RWPE2 (cell line): ENCODE data around the gene TBX10.

Experiments used
- ATAC-seq: fragments of 200-7000 bp; cut with Tn5 transposase; 3 replicates; pipeline ENCODE4 v1.9.1; 2021; ENCODE audit warnings: low read depth
- DNase-seq: peaks from one replicate; pipeline ENCODE4 v3.0.0-alpha.2; 2020; ENCODE audit warnings: low spot score
- H3K27ac ChIP-seq: fragments of 450-650 bp; 2 replicates; pipeline ENCODE4 v1.5.1; 2017; ENCODE audit warnings: mild to moderate bottlenecking; ENCODE audit not compliant: poor library complexity, severe bottlenecking
- H3K27me3 ChIP-seq: fragments of 250-450 bp; sonication (Bioruptor Pico); 2 replicates; pipeline ENCODE4 v1.5.1; 2021; ENCODE audit warnings: mild to moderate bottlenecking, moderate library complexity; ENCODE audit not compliant: insufficient read depth, poor library complexity, severe bottlenecking
- H3K36me3 ChIP-seq: fragments of 250-450 bp; sonication (Bioruptor Pico); 2 replicates; pipeline ENCODE4 v1.5.1; 2020; ENCODE audit warnings: low read depth, mild to moderate bottlenecking, moderate library complexity
- H3K4me1 ChIP-seq: fragments of 250-450 bp; sonication (Bioruptor Pico); 2 replicates; pipeline ENCODE4 v1.5.1; 2021; ENCODE audit warnings: mild to moderate bottlenecking, moderate library complexity; ENCODE audit not compliant: insufficient read depth, poor library complexity, severe bottlenecking
- H3K4me3 ChIP-seq: fragments of 250-450 bp; sonication (Bioruptor Pico); 2 replicates; pipeline ENCODE4 v1.5.1; 2021; ENCODE audit warnings: mild to moderate bottlenecking, moderate library complexity; ENCODE audit not compliant: severe bottlenecking
- H3K9me3 ChIP-seq: fragments of 250-450 bp; sonication (Bioruptor Pico); 2 replicates; pipeline ENCODE4 v1.5.1; 2021; ENCODE audit warnings: mild to moderate bottlenecking, moderate library complexity; ENCODE audit not compliant: severe bottlenecking
- TF ChIP-seq, protein P1 (sequence below): fragments of 450-650 bp; IDR thresholded peaks from one replicate; pipeline ENCODE4 v1.5.1; 2017; ENCODE audit warnings: mild to moderate bottlenecking, moderate library complexity; ENCODE audit not compliant: poor library complexity, severe bottlenecking

The TBX10 gene

DNA sequence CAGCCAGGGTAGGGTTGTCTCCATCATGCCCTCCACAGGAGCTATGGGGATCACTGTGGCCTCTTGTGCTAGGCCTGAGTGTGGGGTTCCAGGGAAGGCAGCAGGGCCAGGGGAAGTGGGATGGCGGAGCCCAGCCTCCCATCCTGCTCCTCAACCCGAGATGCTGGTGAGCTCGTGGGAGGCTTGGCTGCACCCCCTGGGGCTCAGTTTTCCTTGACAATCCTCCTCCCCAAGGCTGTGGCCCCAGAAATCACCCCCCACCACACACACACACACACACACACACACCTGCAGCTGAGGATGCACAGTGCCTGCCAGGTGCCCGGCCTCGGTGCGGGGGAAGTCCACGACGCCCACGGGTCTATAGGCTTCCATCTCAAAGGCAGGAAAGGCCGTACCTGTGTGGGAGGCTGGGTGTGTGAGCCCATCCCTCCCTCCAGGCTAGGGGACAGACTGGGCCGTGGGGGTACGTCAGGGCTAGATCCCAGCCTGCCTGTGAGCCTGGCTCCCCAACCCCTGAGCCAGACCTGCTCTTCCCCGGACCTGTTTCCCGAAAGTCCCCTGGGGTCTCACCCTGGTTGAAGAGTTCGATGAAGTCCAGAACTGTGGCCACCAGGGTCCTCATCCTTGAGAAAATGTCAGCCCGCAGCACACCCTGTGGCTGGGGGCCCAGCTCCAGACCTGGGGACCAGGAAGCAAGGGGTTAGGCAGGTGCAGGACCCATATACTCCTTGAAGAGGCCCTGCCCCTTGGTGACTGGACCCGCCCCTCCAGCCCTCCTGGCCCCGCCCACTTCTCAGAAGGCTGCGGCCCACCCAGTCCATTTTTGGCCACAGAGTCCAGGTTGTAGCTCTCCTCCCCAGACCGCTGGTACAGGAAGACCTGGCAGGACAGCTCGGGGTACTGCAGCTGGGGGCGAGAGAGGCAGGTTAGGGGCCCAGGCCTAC is 5.2 kb upstream of the TBX10 start:
- no peaks in the 10 kb centered on the region for H3K36me3 ChIP-seq
- no peaks in the 10 kb centered on the region for H3K9me3 ChIP-seq
- no peak for DNase-seq
- H3K4me1 ChIP-seq: no peaks in the 10 kb centered on the region
- TF ChIP-seq, protein P1, sequence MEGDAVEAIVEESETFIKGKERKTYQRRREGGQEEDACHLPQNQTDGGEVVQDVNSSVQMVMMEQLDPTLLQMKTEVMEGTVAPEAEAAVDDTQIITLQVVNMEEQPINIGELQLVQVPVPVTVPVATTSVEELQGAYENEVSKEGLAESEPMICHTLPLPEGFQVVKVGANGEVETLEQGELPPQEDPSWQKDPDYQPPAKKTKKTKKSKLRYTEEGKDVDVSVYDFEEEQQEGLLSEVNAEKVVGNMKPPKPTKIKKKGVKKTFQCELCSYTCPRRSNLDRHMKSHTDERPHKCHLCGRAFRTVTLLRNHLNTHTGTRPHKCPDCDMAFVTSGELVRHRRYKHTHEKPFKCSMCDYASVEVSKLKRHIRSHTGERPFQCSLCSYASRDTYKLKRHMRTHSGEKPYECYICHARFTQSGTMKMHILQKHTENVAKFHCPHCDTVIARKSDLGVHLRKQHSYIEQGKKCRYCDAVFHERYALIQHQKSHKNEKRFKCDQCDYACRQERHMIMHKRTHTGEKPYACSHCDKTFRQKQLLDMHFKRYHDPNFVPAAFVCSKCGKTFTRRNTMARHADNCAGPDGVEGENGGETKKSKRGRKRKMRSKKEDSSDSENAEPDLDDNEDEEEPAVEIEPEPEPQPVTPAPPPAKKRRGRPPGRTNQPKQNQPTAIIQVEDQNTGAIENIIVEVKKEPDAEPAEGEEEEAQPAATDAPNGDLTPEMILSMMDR: no peak
- H3K27ac ChIP-seq: no peak overlapping the region
- H3K4me3 ChIP-seq: no peak overlapping the region
- no peak for ATAC-seq
- H3K27me3 ChIP-seq: no peaks in the 10 kb centered on the region

DNA sequence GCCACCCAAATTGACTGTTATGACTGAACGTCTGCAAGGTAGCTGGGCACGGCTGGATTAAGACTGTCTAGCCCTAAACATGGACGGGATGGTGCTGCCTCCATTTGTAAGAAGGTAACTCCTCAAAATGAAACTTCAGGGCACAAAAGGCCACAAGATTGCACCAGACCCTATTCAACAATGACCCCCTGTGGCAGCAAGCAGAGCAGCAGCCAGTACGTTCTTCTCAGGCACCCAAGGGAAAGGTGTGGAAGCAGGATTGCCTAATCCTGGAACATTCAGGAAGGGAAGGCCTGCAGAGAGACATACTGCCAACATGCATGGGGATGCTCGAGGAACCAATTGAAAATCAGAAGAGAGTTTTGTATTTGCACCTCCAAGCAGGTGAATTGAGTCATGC is 4.5 kb upstream of the TBX10 start:
- no peak for ATAC-seq

DNA sequence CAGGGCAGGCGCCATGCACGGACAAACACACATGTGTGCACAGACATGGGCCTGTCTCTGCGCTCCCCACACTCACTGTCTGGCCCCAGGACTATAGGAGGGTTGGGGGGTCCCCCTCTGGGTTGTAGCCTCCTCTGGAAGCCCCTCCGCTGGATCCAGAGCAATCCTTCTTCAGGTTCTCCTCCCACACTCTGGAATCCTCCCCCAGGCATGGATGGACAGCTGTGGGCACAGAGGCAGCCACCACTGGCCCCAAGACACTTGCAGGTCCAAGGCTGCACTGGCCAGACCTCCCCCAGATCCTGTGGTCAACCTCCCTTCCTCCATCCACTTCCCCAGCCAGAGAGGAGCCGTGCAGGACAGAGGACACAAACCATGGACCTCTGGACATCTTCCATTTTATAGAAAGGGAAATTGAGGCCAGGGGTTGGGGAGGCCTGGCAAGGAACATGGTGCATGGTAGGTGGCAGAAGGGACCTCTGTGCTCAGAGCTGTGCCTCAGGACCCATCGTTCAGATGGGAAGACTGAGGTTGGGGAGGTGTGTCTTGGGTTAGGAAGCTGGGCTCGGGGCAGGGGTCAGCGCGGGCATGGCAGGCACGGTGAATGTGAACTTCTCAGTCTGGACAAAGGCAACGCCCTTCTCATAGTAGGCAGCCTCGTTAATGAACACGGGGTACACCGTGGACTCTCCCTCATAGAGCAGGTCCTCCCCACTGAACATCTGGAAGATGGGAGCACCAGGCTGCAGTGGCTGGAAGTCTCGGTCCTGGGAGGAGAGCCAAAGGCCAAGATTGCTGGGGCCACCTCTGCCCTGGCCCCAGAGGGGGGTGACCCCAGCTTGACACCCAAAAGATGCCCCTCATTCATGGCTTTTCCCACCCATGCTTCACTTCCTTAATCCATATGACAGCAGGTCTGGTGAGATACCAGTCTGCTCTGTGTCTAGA is 2.9 kb upstream of the TBX10 start:
- no peaks in the 10 kb centered on the region for H3K9me3 ChIP-seq
- H3K36me3 ChIP-seq: no peaks in the 10 kb centered on the region
- H3K4me1 ChIP-seq: no peaks in the 10 kb centered on the region
- DNase-seq (peak; percentile 47), ATAC-seq (no peak)
- TF ChIP-seq, protein P1: no peak
- H3K4me3 ChIP-seq: no peak overlapping the region
- no peak overlapping the region for H3K27ac ChIP-seq
- no peaks in the 10 kb centered on the region for H3K27me3 ChIP-seq

More for the DNA sequence above, 4.5 kb upstream of the TBX10 start:
- Histone ChIP-seq H3K4me1 (no peaks in the 10 kb centered on the region), H3K9me3 (no peaks in the 10 kb centered on the region), H3K36me3 (no peaks in the 10 kb centered on the region), H3K27ac (no peak overlapping the region), H3K4me3 (no peak overlapping the region), H3K27me3 (no peaks in the 10 kb centered on the region)
- no peak for DNase-seq
- TF ChIP-seq, protein P1: peak; percentile 25

DNA sequence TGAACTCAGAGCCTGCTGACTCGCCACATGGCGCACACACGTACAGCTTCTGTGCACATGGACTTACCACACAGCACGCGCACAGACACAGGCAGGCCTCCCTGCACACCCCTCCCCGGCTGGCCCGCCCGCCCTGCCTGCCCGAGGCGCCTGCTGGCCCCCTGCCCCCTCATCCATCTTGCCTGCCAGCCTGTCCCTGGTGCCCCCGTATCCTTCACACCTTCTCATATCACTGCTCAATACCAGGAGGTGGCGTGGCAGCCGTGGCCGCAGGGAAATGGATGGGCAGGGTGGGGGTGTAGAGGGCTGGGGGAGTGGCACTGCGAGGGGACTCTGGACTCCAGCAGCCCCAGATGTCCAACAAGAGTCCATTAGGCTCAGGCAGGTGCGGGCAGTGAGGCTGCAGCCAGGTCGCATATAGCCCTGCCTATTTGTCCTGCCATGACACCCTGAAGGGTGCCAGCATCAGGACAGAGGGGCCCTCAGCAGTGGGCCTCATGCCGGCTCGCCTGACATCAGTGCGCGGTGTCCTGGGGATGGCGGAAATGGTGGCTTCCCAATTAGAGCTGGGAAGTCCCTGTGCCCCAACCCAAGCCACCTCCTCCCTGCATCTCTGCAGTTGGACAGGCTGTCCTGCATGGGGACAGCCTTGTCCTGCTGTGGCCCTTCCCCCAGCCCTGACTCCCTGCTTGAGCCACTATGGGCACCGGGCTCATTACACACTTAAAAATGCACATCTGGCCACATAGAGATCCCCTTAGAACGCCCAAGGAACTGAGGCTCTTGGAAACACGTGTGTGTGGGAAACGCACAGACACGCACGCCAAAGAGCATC is 2.0 kb upstream of the TBX10 start:
- Histone ChIP-seq H3K36me3 (no peaks in the 10 kb centered on the region), H3K4me1 (no peaks in the 10 kb centered on the region), H3K27me3 (no peaks in the 10 kb centered on the region), H3K9me3 (no peaks in the 10 kb centered on the region), H3K4me3 (no peak overlapping the region), H3K27ac (no peak overlapping the region)
- TF ChIP-seq, protein P1: no peak
- peak; percentile 49 for DNase-seq
- no peak for ATAC-seq
